Cardiac fibroblast (primary cell): Measurements from ENCODE around the gene COMMD3.
"Not testable (repeated sequence)": the region's sequence is repeated elsewhere in the genome, so short reads cannot be mapped to it uniquely, and the experiment has no call there.

Experiments used
- DNase-seq, 2 donors: peaks; one replicate each; pipeline versions ENCODE4 v3.0.0 to v3.0.0-alpha.2; 2010; ENCODE audit warnings: low read depth in 2 of 2
- H3K4me3 ChIP-seq, 2 donors: replicated peaks in 1 of 2; 1 replicate in 1 of 2; 2 replicates in 1 of 2; pipeline ENCODE4 v1.5.1; 2011; ENCODE audit warnings: low read depth in 2 of 2, low read length in 2 of 2, mild to moderate bottlenecking in 2 of 2, moderate library complexity in 1 of 2
- TF ChIP-seq, protein P1 (sequence below): IDR thresholded peaks from one replicate; pipeline ENCODE4 v1.5.1; 2011; ENCODE audit warnings: low read depth, mild to moderate bottlenecking, low read length, inconsistent platforms

COMMD3 gene

GRCh38 chr10:22309180-22310000, 6.8 kb upstream of the COMMD3 start:
- DNase-seq: no peak
- TF ChIP-seq, protein P1, sequence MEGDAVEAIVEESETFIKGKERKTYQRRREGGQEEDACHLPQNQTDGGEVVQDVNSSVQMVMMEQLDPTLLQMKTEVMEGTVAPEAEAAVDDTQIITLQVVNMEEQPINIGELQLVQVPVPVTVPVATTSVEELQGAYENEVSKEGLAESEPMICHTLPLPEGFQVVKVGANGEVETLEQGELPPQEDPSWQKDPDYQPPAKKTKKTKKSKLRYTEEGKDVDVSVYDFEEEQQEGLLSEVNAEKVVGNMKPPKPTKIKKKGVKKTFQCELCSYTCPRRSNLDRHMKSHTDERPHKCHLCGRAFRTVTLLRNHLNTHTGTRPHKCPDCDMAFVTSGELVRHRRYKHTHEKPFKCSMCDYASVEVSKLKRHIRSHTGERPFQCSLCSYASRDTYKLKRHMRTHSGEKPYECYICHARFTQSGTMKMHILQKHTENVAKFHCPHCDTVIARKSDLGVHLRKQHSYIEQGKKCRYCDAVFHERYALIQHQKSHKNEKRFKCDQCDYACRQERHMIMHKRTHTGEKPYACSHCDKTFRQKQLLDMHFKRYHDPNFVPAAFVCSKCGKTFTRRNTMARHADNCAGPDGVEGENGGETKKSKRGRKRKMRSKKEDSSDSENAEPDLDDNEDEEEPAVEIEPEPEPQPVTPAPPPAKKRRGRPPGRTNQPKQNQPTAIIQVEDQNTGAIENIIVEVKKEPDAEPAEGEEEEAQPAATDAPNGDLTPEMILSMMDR: no peak
- H3K4me3 ChIP-seq: no peak overlapping the region

- H3K4me3 ChIP-seq, DNase-seq: not testable (repeated sequence)
Observed at GRCh38 chr10:22310012-22310411, 6.2 kb upstream of the COMMD3 start.

- TF ChIP-seq, protein P1: no peak
- H3K4me3 ChIP-seq: no peak overlapping the region
- DNase-seq: no peak
Observed at GRCh38 chr10:22310928-22311327, 5.3 kb upstream of the COMMD3 start.

DNA sequence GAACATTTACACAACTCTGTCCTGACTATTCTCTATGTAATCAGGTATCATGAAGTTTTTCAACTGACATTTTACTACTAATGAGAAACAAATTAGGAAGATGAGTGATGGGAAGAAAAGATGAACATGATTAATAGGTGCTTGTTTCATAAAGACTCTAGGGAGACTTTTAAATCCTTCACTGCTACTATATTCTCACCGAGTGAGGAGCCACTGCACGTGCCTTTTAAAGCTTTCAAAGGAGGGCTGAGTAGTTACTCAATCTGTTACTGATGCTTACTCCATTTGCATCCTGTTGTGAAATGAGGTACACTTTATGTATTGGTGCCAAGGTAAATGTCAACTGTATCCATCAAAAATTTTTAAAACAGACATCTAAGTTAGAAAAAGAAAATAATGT, 1.3 kb upstream of the COMMD3 start:
- H3K4me3 ChIP-seq: no peak overlapping the region
- DNase-seq: peak in 1 of 2 donors; percentile 33
- TF ChIP-seq, protein P1: no peak

DNA sequence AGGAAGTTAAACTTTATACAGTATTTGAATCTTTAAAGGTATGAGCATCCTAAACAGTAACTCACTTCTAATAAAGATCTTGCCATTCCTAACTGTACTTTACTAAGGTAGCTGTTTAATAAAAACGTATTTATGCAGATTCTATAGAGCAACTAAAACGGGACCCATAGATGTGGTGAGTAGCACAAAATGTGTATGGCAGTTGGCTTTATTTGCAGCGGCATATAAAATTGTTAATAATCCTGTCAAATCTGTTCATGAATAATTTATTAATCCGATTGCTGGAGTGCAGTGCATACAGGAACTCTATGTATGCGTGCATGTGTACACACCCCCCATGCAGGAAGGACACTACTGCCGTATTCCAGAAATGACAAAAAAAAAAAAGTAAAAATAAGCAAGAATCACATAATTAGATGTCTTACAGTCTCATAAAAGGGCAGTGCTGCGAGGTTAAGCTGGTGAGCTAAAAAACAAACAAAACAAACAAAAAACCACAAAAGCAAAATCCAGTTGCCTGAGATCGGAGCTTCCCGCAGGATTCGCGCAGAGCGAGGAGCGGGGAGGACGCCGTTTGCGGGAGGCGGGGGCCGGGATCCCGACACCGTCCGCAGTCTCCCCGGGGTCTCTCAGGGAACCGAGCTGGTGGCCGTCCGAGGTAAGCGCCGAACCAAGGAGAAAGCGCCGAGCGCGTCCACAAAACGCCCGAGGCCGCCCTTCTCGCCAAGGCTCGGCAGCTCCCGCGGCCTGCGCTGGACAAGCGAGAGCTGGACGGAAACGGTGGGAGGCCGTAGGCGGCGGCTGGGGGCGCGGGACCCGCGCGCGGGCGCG, 518 bp upstream of the COMMD3 start:
- TF ChIP-seq, protein P1: no peak
- DNase-seq: no peak
- peak overlapping the region; percentile 70 to 87 for H3K4me3 ChIP-seq

- peak overlapping the region; percentile 70 for H3K4me3 ChIP-seq
- no peak for DNase-seq
- TF ChIP-seq, protein P1: no peak
Observed at GRCh38 chr10:22317076-22317370, 835 bp downstream of the COMMD3 start.
